A549 (cell line): ENCODE measurements around the gene FXYD3. TPM values are rescaled to one million over a fixed set of nuclear protein-coding genes. Genes with fewer than 3 reads are reported as not detected.

Experiments
- ATAC-seq, 2 experiments: fragments of 200-7000 bp in 1 of 2; fragments of >200 bp in 1 of 2; cut with Nextera tagmentation in 1 of 2; cut with Tn5 transposase in 1 of 2; 3 replicates each; pipeline versions ENCODE4 v1.8.0 to v1.9.1; 2018 to 2020; ENCODE audit warnings: mild to moderate bottlenecking in 1 of 2, moderate library complexity in 1 of 2
- CTCF ChIA-PET: fragments of 300-600 bp; sonication (Branson Sonifier 250); formaldehyde crosslinking; extraction: SDS; loops from one replicate; lab custom pipeline; 2021; ENCODE audit warnings: antibody characterized with exemption, inconsistent platforms; lab: Yijun Ruan, JAX
- POLR2A ChIA-PET: fragments of 350-600 bp; formaldehyde crosslinking; extraction: SDS; loops from one replicate; lab custom pipeline; 2021; ENCODE audit warnings: antibody characterized with exemption, inconsistent platforms; lab: Yijun Ruan, JAX
- DNase-seq, 2 experiments: peaks; one replicate each; pipeline versions ENCODE4 v3.0.0 to v3.0.0-alpha.2; 2011 to 2016; ENCODE audit warnings: low read depth in 1 of 2, low spot score in 1 of 2
- FAIRE-seq: peaks from 2 replicates; lab custom pipeline; 2011; peaks lifted over from hg19 to GRCh38; lab: Jason Lieb, UNC
- H3K27ac ChIP-seq, 2 experiments: fragments of >200 bp; sonication (Bioruptor Twin); formaldehyde crosslinking; 3 replicates each; pipeline ENCODE4 v1.5.1; 2016 to 2017
- H3K4me1 ChIP-seq: fragments of >200 bp; sonication (Bioruptor Twin); formaldehyde crosslinking; 3 replicates; pipeline ENCODE4 v1.6.1; 2016
- H3K4me2 ChIP-seq: fragments of >200 bp; sonication (Bioruptor Twin); formaldehyde crosslinking; 3 replicates; pipeline ENCODE4 v1.6.1; 2016
- H3K4me3 ChIP-seq: fragments of >200 bp; sonication (Bioruptor Twin); formaldehyde crosslinking; 3 replicates; pipeline ENCODE4 v1.5.1; 2016
- H3K9me3 ChIP-seq: fragments of >200 bp; sonication (Bioruptor Twin); formaldehyde crosslinking; 3 replicates; pipeline ENCODE4 v1.6.1; 2016
- ATOH8 ChIP-seq: fragments of 250-450 bp; sonication (Bioruptor Pico); IDR thresholded peaks from 2 replicates; pipeline ENCODE4 v1.5.0; 2020; ENCODE audit warnings: low read depth, mild to moderate bottlenecking, moderate library complexity
- BCL3 ChIP-seq: fragments of >200 bp; sonication (Bioruptor Twin); formaldehyde crosslinking; IDR thresholded peaks from 3 replicates; pipeline ENCODE4 v1.6.1; 2016
- BHLHE40 ChIP-seq: IDR thresholded peaks from 2 replicates; pipeline ENCODE4 v1.6.1; 2012; ENCODE audit warnings: low read depth, low read length, inconsistent platforms
- CBX2 ChIP-seq: fragments of 200-600 bp; sonication (generic); IDR thresholded peaks from 2 replicates; pipeline ENCODE4 v1.6.1; 2016; ENCODE audit warnings: low read depth, mild to moderate bottlenecking, borderline replicate concordance
- CBX8 ChIP-seq: fragments of 200-600 bp; sonication (generic); IDR thresholded peaks from 2 replicates; pipeline ENCODE4 v1.6.1; 2016
- EHMT2 ChIP-seq: fragments of 200-600 bp; sonication (generic); IDR thresholded peaks from 2 replicates; pipeline ENCODE4 v1.6.1; 2016; ENCODE audit warnings: antibody characterized with exemption, low read depth, mild to moderate bottlenecking, moderate library complexity
- EP300 ChIP-seq, 2 experiments: fragments of >200 bp; sonication (Bioruptor Twin); formaldehyde crosslinking; IDR thresholded peaks; 2 replicates in 1 of 2; 3 replicates in 1 of 2; pipeline ENCODE4 v1.6.1; 2016 to 2017
- FOXS1 ChIP-seq: fragments of 250-450 bp; sonication (Bioruptor Pico); IDR thresholded peaks from 2 replicates; pipeline ENCODE4 v1.5.0; 2020; ENCODE audit warnings: mild to moderate bottlenecking, moderate library complexity
- HOXA7 ChIP-seq: fragments of 250-450 bp; sonication (Bioruptor Pico); IDR thresholded peaks from 2 replicates; pipeline ENCODE4 v1.5.0; 2020; ENCODE audit warnings: mild to moderate bottlenecking, moderate library complexity
- JUN ChIP-seq, 2 experiments: fragments of >200 bp; sonication (Bioruptor Twin); formaldehyde crosslinking; IDR thresholded peaks; 2 replicates in 1 of 2; 3 replicates in 1 of 2; pipeline ENCODE4 v1.6.1; 2016 to 2017
- KDM5A ChIP-seq: fragments of 200-600 bp; sonication (generic); IDR thresholded peaks from 2 replicates; pipeline ENCODE4 v1.6.1; 2016; ENCODE audit warnings: antibody characterized with exemption, mild to moderate bottlenecking
- MAFK ChIP-seq: fragments of 450-650 bp; IDR thresholded peaks from 2 replicates; pipeline ENCODE4 v1.6.1; 2014; ENCODE audit not compliant: partially characterized antibody
- MYC ChIP-seq: IDR thresholded peaks from 2 replicates; pipeline ENCODE4 v1.6.1; 2012; ENCODE audit warnings: mild to moderate bottlenecking, inconsistent platforms, low read length, improper control_type of control experiment, borderline replicate concordance
- RARB ChIP-seq: fragments of 250-450 bp; sonication (Bioruptor Pico); IDR thresholded peaks from 2 replicates; pipeline ENCODE4 v1.8.0; 2021; ENCODE audit warnings: mild to moderate bottlenecking, moderate library complexity
- RCOR1 ChIP-seq: fragments of 150-350 bp; IDR thresholded peaks from 2 replicates; pipeline ENCODE4 v1.6.1; 2014; ENCODE audit warnings: antibody characterized with exemption, low read length, low read depth
- RFX5 ChIP-seq: fragments of 450-650 bp; IDR thresholded peaks from 2 replicates; pipeline ENCODE4 v1.7.1; 2014; ENCODE audit warnings: antibody characterized with exemption, mild to moderate bottlenecking, moderate library complexity
- RNF2 ChIP-seq: fragments of 200-600 bp; sonication (generic); IDR thresholded peaks from 2 replicates; pipeline ENCODE4 v1.6.1; 2016; ENCODE audit warnings: low read depth, mild to moderate bottlenecking, antibody characterized with exemption, moderate library complexity, borderline replicate concordance
- WGBS: methylation state at CpG from one replicate; pipeline ENCODE4 v1.1.6; 2017; ENCODE audit errors: missing lambda C conversion rate; 5-methylcytosine and 5-hydroxymethylcytosine counted together
- polyA plus RNA-seq, 4 experiments: library from polyadenylated mRNA; depleted of rRNA in 3 of 4; stranded (reverse); fragments of >200 nt; fragmentation: RNase III in 1 of 4; extraction: RNeasy Plus Mini Kit Qiagen cat#74134 plus additional on column Dnase treatment in 1 of 4; gene quantifications; 2 replicates in 3 of 4; 3 replicates in 1 of 4; pipeline ENCODE4 v1.2.3, GENCODE V29; 2011 to 2017
- TF ChIP-seq, protein P1 (sequence below): fragments of 250-450 bp; sonication (Bioruptor Pico); IDR thresholded peaks from 2 replicates; pipeline ENCODE4 v1.5.0; 2021; ENCODE audit warnings: mild to moderate bottlenecking, moderate library complexity, borderline replicate concordance
- TF ChIP-seq, protein P2 (sequence below): fragments of 450-650 bp; IDR thresholded peaks from 2 replicates; pipeline ENCODE4 v1.6.1; 2014; ENCODE audit warnings: antibody characterized with exemption

The FXYD3 gene
- polyA plus RNA-seq, 2 of the 4 experiments (the other 2 are of a cell fraction), result 0.32 TPM; not detected in 1

GRCh38 chr19:35074426-35075201, 41.0 kb upstream of the FXYD3 start:
- no peak overlapping the region for H3K4me3 ChIP-seq
- H3K4me2 ChIP-seq, result no peak overlapping the region
- CTCF ChIA-PET, result interaction anchor here (0.7 to 2.9 kb wide), 7 partner anchors 10 to 40 kb away, joined by 3 to 13 read pairs (median 5); no protein-coding TSS in a partner anchor
- TF ChIP-seq, protein P1, sequence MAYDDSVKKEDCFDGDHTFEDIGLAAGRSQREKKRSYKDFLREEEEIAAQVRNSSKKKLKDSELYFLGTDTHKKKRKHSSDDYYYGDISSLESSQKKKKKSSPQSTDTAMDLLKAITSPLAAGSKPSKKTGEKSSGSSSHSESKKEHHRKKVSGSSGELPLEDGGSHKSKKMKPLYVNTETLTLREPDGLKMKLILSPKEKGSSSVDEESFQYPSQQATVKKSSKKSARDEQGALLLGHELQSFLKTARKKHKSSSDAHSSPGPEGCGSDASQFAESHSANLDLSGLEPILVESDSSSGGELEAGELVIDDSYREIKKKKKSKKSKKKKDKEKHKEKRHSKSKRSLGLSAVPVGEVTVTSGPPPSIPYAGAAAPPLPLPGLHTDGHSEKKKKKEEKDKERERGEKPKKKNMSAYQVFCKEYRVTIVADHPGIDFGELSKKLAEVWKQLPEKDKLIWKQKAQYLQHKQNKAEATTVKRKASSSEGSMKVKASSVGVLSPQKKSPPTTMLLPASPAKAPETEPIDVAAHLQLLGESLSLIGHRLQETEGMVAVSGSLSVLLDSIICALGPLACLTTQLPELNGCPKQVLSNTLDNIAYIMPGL (CRISPR knock-in tag), result no peak
- TF ChIP-seq, protein P2, sequence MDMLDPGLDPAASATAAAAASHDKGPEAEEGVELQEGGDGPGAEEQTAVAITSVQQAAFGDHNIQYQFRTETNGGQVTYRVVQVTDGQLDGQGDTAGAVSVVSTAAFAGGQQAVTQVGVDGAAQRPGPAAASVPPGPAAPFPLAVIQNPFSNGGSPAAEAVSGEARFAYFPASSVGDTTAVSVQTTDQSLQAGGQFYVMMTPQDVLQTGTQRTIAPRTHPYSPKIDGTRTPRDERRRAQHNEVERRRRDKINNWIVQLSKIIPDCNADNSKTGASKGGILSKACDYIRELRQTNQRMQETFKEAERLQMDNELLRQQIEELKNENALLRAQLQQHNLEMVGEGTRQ, result no peak
- TF ChIP-seq CBX8 (no peak), EP300 (IDR thresholded peaks at IDR 0.05) (no peak), KDM5A (no peak), MYC (no peak), HOXA7 (no peak), BCL3 (no peak), RFX5 (no peak), JUN (IDR thresholded peaks at IDR 0.05) (no peak), MAFK (no peak), RCOR1 (no peak), BHLHE40 (no peak), FOXS1 (CRISPR knock-in tag) (no peak)
- POLR2A ChIA-PET, result no interaction called here
- 57% methylated on average over 19 of the region's 21 CpGs for WGBS
- H3K9me3 ChIP-seq, result peaks cover 15% of the 10 kb centered on the region
- no peak overlapping the region for H3K27ac ChIP-seq
- FAIRE-seq (no peak), ATAC-seq (peak in 1 of 2 experiments; percentile 30; a peak in 3 of 6 replicates), DNase-seq (no peak)
- no peaks in the 10 kb centered on the region for H3K4me1 ChIP-seq

DNA sequence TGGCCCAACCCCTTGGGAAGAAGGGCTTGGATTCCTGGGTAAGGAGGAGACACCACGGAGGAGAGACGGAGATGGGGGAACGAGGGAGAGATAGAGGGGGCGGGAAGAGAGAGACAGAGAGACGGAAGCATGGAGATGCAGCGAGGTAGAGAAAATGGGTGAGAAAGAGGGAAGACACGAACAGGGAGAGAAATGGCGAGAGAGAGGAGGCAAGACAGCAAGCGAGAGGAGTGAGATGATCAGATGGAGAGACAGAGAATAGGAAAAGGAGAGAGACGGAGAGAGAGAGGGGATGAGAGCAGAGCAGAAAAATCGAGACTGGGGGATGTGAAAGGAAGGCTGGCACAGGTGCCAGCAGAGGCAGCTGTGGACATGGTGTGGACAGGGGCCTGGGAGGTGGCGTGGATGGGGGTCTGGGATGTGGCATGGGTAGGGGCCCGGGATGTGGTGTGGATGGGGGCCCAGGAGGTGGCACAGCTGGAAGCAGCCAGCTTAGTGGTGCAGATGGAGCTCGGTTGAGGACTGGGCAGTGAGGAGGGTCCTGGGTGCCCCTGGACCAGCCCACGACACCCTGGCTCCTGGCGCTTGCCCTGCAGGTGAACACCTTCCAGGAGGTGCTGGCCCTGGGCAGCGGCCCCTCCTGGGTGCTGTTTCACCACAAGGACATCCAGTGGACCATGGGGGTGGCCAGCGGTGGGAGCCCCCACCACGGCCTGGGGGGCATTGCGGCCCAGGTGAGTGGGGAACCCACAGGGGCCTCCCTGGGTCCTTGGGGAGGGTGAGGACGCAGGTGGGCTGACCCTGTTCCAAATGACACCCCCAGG, 40.2 kb upstream of the FXYD3 start:
- H3K27ac ChIP-seq, result no peak overlapping the region
- 60% methylated on average over 21 of the region's 21 CpGs for WGBS
- no peak for TF ChIP-seq RNF2
- no peak for TF ChIP-seq EHMT2
- no peak for TF ChIP-seq JUN (IDR thresholded peaks at IDR 0.05)
- TF ChIP-seq CBX2, result no peak
- no peak for TF ChIP-seq ATOH8 (CRISPR knock-in tag)
- TF ChIP-seq RFX5, result no peak
- no peak for TF ChIP-seq RARB
- no peak overlapping the region for H3K4me2 ChIP-seq
- peaks cover 8% of the 10 kb centered on the region for H3K9me3 ChIP-seq
- H3K4me1 ChIP-seq, result no peaks in the 10 kb centered on the region
- ATAC-seq (no peak), FAIRE-seq (no peak), DNase-seq (no peak)
- no peak overlapping the region for H3K4me3 ChIP-seq
- CTCF ChIA-PET, result interaction anchor here (1.0 to 9.0 kb wide), 5 partner anchors 8 to 67 kb away, joined by 5 to 64 read pairs (median 10); no protein-coding TSS in a partner anchor
- POLR2A ChIA-PET, result no interaction called here
